ENCODE results near the gene SNX25.
"Not testable (repeated sequence)": the region's sequence is repeated elsewhere in the genome, so short reads cannot be mapped to it uniquely, and the experiment has no call there.

The SNX25 gene

DNA sequence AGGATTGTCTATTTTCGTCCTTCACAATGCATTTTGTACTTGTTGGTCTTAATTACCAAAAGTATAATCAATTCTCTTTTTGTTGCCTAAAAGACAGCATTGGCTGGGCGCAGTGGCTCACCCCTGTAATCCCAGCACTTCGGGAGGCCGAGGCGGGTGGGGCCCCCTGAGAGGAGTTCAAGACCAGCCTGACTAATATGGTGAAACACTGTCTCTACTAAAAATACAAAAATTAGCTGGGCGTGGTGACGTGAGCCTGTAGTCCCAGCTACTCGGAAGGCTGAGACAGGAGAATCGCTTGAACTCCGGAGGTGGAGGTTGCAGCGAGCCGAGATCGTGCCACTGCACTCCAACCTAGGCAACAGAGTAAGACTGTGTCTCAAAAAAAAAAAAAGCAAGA, 4.3 kb upstream of the SNX25 start:
- not testable (repeated sequence) for DNase-seq (ENCODE audit: low spot score)

DNA sequence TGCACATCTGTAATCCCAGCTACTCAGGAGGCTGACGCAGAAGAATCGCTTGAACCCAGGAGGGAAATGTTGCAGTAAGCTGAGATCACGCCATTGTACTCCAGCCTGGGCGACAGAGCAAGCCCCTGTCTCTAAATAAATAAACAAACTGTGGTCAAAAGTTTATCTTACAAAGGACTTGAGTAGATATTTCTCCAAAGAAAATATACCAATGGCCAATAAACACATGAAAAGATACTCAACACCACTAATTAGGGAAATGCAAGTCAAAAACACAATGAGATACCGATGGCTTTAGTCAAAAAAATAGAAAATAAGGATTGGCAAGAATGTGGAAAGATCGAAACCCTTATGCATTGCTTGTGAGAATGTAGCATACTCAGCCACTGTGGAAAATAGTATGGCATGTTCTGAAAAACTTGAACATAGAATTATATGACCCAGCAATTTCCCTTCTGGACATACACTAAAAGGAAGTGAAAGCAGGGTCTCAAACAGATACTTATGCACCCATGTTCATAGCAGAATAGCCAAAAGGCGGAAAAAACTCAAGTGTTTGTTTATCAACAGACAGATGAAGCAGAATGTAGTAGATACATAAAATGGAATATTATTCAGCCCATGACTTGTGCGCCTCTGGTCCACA, 3.6 kb upstream of the SNX25 start:
- DNase-seq (ENCODE audit: low spot score) = no peak

- DNase-seq (ENCODE audit: low spot score) = no peak
Measured at GRCh38 chr4:185207466-185207865, 1.9 kb upstream of the SNX25 start.

DNA sequence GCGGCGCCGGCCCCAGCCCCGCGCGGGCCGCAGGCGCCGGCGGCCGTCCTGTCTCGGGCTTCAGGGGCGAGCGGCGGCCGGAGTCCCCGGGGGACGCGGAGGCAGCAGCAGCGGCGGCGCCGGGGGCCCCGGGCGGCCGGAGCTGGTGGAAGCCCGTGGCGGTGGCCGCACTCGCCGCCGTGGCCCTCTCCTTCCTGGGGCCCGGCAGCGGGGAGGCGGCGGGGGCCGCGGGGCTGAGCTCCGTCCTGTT, 379 bp downstream of the SNX25 start:
- DNase-seq (ENCODE audit: low spot score) = not testable (repeated sequence)

DNA sequence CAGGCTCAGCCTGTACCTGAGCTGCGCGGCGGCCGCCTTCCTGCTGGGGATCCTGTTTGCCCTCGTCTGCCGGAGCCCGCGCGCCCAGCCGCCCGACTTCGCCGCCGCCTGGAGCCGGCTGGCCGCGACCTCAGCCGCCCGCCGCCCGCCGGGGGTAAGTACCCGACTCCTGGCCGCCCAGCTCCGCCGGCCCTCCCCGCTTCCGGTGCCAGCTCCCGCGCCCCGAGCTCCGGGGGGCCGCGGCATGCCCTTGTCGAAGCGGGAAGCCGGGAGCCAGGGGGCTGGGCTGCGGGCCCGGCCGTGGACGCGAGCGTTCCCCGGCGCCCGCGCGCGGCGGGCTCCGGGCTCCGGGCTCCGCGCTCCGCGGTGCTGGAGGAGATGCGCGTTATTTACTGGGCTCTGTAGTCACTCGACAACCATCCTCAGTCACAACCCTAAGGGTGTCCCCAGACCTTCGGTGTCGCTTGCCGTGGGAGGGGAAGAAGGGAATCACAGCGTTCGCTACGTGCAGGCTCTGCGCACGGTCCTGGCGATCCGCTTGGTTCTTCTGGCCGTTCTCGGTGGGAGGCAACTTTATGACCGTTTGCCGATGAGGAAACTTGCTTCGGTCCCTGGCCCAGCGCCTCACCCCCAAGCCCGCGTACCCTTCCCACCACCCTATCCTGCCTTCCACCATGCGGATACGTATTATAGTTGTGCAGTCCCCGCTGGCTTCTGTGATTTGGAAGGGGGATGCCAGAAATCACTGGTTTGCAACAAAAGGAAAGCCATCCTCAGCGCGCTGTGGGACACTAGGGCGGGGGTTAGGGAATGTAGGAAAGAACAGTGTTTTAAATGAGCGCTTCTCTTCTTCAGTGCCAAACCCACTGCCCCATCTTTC, 944 bp downstream of the SNX25 start:
- DNase-seq (ENCODE audit: low spot score) = peak; percentile 49

DNA sequence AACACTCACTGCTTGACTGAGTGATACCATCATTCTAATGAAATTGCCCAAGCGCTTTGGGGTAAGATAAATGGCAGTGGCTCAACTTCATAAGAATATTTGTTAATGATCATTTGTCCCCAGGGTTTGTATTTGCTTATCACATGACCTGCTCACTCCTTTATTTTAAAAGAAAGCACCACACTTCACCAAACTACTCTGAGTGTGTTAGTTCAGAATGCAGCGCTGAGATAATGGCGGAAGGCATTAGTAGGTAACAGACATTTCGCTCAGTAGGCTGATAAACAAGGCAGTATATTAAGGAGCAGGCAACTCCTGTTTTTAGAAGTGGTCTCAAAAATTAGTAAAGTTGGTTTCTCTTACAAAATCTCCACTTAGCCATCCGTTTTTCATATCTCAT, 1.6 kb downstream of the SNX25 start:
- no peak for DNase-seq (ENCODE audit: low spot score)

DNA sequence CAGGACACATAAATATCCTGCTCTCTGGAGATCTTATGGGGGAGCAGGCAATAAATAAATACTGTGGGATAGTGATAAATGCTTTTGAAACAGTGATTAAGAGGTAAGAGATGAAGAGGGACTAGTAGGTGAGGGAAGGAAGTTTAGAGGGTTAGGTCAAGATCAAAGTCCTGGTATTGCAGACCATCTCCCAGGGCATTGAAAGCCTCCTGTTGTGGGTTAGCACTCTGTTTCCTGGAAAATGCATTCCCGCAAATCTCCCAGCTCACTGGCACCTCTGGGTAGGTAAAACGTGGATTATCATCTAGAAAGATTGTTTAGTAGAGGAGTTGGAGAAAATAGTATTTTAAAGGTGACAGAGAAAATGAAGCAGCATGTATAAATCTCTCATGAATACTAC, 2.2 kb downstream of the SNX25 start:
- DNase-seq (ENCODE audit: low spot score) = no peak

- DNase-seq (ENCODE audit: low spot score) = no peak
Measured at GRCh38 chr4:185212581-185212980, 3.2 kb downstream of the SNX25 start.

DNA sequence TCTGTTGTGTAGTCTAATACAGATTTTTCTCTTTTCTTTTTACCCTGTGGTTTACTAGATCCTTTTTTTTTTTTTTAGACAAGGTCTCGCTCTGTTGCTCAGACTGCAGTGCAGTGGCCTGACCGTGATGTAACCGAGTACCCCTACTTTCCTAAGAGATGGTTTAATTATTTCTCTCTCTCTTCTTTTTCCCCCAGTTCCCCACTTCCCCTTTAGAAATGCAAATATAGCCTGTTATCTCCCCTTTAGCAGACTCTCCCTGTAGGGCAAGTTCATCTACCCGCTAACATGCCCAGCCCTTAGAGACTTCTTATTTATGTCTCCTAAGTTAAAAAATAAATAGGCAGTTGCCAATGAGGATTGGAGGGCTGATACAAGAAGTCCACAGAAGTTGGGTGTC, 4.5 kb downstream of the SNX25 start:
- DNase-seq (ENCODE audit: low spot score) = no peak

GRCh38 chr4:185215261-185215660, 5.9 kb downstream of the SNX25 start:
- no peak for DNase-seq (ENCODE audit: low spot score)

DNA sequence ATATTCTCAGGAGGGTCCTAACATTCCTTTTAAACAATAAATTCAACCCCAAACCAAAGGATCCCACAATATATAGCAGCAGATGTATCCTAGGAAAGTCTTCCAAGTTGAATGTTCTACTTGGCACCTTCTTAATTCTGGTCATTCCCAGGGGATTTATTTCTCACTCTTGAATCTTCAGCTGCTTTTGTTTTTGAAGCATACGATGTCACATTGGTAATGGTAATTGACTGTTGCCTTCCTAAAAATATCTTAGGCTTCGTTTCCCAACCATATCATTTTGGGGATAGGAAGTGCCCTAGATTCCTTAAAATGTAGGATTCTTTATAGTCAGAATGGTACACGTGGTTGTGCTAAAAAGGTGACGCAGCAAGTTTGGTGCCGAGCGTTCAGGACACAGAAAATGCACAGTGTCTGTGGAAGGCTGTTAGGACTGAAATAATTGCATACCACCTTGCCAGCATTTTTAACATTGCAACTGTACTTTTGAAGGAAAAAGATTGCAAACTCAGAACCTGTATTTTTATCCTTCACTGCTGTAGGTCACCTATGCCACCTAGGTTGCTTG, 8.1 kb downstream of the SNX25 start:
- no peak for DNase-seq (ENCODE audit: low spot score)

GRCh38 chr4:185218312-185218711, 8.9 kb downstream of the SNX25 start:
- DNase-seq (ENCODE audit: low spot score) = no peak

GRCh38 chr4:185219551-185220344, 10.3 kb downstream of the SNX25 start:
- DNase-seq (ENCODE audit: low spot score) = no peak

- no peak for DNase-seq (ENCODE audit: low spot score)
Measured at GRCh38 chr4:185221491-185221890, 12.1 kb downstream of the SNX25 start.

DNA sequence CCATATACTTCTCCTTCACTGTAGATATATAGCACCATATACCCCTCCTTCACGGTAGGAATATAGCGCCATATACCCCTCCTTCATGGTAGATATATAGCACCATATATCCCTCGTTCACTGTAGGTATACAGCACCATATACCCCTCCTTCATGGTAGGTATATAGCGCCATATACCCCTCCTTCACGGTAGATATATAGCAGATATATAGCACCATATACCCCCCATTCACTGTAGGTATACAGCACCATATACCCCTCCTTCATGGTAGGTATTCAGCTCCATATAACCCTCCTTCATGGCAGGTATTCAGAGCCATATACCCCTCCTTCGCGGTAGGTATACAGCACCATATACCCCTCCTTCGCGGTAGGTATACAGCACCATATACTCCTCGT, 12.5 kb downstream of the SNX25 start:
- no peak for DNase-seq (ENCODE audit: low spot score)

DNA sequence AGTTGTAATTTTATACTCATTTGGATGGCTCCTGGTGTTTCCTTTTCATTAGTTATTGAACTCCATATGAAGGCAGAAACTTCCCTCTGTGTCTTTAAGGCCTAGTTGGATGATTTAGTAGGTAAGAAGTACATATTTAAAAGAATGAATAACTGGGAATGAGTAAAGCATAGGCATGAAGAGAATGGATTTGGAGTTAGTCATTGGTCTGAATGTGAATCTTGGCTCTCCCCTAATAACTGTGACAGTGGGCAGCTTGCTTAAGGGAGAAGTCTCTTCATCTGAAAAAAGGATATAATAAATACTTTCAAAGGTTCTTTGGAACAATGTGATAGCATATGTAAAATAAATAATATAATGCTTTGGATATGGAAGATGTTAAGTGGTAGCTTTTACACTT, 13.2 kb downstream of the SNX25 start:
- peak; percentile 70 for DNase-seq (ENCODE audit: low spot score)

DNA sequence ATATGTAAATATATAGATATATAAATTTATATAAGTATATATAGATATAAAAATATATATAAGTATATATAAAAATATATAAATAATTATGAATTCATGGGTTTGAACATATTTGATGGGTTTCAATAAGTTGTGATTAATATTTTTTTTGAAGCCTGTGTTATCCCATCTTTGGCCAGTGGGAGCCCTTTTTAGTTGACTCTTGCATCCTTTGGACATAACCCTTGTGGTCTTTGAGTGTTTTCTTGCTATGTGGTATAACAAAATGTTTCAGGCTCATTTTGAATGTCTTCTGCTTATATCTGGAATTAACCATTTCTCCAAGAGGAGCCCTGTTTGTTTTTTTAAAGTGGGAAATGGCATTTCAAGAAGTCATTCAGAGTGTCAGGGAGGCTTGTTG, 15.2 kb downstream of the SNX25 start:
- DNase-seq (ENCODE audit: low spot score) = no peak

DNA sequence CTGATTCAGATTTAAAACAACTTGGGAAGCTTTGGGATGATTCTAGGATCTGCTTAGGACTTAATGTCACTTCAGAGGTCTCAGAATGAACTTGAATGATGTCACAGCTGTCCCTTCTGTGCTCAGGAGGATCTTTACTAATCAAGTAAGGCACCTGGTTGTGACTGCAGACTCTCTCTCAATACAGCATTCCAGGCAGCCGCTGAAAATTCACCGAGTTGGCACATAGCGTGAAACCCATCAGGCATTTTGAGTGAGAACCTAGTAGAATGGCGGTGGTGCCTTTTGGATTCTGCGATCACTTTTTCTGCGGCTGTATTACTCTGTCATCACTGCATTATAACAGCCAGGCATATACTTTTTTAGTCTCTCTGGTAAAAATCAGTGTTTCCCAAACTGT, 16.5 kb downstream of the SNX25 start:
- no peak for DNase-seq (ENCODE audit: low spot score)

DNA sequence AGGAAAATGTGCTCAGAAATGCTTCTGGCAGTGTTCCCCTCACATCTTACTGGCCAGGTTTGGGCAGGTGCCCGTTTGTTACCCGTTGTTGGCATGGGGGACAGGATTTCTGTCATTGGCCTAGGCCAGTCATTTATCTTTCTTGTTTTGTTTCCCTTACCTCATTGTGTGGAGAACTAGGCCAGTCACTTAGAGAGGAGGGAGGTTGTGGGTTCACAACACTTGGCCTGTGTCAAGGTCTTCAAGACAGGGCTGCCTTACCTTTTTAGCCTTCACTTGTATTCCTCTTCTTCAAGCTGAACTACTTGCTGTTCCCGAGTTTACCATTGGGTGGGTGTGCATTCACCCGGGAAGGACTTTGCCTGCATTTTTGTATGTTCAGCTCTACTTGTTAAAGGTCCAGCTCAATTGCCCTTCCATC, 17.7 kb downstream of the SNX25 start:
- DNase-seq (ENCODE audit: low spot score) = no peak

DNA sequence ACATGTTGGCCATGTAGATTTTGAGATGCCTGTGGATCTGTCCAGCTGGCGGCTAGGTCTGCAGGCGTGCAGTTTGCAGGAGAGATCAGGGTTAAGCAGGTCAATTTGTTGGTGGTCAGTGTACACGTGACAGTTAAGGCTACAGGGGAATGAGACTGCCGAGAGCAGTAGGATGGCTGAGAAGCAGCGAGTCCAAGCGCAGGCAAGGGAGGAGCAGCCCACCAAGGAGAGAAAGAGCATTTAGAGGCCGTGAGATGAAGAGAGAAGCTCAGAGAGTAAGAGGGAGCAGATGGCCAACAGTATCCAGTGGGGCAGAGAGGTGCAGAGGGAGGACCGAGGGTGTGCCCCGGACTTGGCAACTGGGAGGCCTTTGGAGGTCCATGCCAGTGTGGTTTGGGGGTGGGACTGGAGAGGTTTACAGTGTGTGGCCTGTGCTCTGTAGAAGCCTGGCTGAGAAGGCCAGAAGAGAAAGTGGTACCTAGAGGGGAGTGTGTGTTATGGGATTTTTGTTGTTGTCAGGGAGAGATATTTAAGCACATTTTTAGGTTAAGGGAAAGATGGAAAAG, 18.4 kb downstream of the SNX25 start:
- DNase-seq (ENCODE audit: low spot score) = no peak

DNA sequence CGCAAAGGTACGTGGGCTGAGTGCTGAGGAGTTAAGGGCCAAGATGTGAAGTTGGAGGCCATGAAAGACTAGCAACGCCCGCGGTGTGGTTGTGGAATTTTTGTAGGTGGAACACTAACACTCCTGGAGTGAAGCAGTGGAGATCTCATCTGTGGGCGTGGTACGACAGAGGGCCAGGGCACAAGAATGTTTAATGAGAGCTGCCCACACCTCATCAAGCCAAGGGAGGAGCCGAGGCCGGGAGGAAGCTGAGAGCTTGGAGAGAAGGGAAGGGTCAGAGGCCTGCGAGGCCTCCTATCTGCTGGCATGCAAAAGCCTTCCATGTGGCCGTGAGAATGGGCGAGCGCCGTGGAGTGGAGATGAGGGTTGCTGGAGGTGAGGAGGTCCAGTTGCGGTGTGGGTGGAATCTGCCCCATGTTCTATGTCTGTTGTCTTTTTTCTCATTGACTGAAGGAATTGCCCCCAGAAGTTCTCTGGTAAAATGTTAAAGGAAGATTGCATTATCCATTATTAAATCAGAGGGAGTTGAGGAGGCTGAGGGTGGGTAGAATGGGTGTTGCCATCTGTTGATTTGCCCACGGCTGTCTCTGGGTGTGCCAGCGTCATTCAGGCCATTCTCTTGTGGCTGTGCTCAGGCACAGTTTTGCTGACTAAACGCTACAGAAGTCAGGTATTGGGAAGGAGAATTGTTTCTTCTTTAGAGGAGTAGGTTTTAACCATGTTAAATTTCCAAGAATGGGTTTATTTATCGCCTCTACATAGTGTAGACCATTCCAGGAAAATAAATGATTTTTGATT, 19.8 kb downstream of the SNX25 start:
- no peak for DNase-seq (ENCODE audit: low spot score)

DNA sequence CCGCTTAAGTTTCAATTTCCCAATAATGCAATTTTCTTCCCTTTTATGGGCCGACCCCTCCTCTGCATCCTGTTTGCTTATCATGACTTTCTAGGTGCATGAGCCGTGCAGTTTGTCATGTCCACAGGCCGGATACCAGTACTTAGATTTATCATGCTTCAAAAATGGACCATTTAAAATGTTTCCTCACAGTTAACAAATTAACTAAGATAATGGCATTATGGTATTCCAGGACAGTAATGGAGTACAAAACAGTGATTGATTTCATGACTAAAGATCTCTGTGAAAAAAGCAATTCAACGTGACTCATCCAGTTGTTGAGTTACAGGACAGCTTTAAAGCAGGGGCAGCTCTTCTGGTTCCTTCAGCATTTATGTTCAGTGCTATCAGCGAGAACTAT, 23.0 kb downstream of the SNX25 start:
- no peak for DNase-seq (ENCODE audit: low spot score)
